MM.1S (cell line): Measurements from ENCODE around the gene DDX3X.
"Not testable (repeated sequence)": the region's sequence is repeated elsewhere in the genome, so short reads cannot be mapped to it uniquely, and the experiment has no call there.

ENCODE experiments used
- DNase-seq: peaks from one replicate; pipeline ENCODE4 v3.0.0-alpha.2; 2015
- H2AFZ ChIP-seq: fragments of 300-600 bp; sonication (generic); 2 replicates; pipeline ENCODE4 v1.6.0; 2016; ENCODE audit warnings: antibody characterized with exemption, low read length
- H3F3A ChIP-seq: fragments of 300-600 bp; sonication (generic); 2 replicates; pipeline ENCODE4 v1.6.1; 2016; ENCODE audit warnings: mild to moderate bottlenecking, antibody characterized with exemption, low read length, moderate library complexity, mixed read lengths; ENCODE audit not compliant: insufficient read depth
- H3K27ac ChIP-seq: fragments of 300-600 bp; sonication (generic); 2 replicates; pipeline ENCODE4 v1.5.1; 2016; ENCODE audit warnings: mild to moderate bottlenecking, low read length
- H3K27me3 ChIP-seq: fragments of 300-600 bp; sonication (generic); replicated peaks from 2 replicates; pipeline ENCODE4 v1.6.0; 2016; ENCODE audit warnings: low read length; ENCODE audit not compliant: insufficient read depth
- H3K36me3 ChIP-seq: fragments of 300-600 bp; sonication (generic); replicated peaks from 2 replicates; pipeline ENCODE4 v1.6.1; 2016; ENCODE audit warnings: mild to moderate bottlenecking, low read length, mixed read lengths; ENCODE audit not compliant: insufficient read depth
- H3K4me1 ChIP-seq: fragments of 300-600 bp; sonication (generic); 2 replicates; pipeline ENCODE4 v1.6.1; 2016; ENCODE audit warnings: low read length, mixed read lengths
- H3K4me2 ChIP-seq: fragments of 300-600 bp; sonication (generic); 2 replicates; pipeline ENCODE4 v1.6.0; 2016; ENCODE audit warnings: low read depth, low read length
- H3K4me3 ChIP-seq: fragments of 300-600 bp; sonication (generic); 2 replicates; pipeline ENCODE4 v1.5.1; 2016; ENCODE audit warnings: low read length, mixed read lengths
- H3K79me2 ChIP-seq: fragments of 300-600 bp; sonication (generic); 2 replicates; pipeline ENCODE4 v1.6.1; 2016; ENCODE audit warnings: mixed run types, low read length, mixed read lengths
- H3K9ac ChIP-seq: fragments of 300-600 bp; sonication (generic); 2 replicates; pipeline ENCODE4 v1.6.1; 2016; ENCODE audit warnings: low read length, mixed read lengths
- H3K9me2 ChIP-seq: fragments of 300-600 bp; sonication (generic); replicated peaks from 2 replicates; pipeline ENCODE4 v1.6.1; 2016; ENCODE audit warnings: mild to moderate bottlenecking, low read length, mixed read lengths; ENCODE audit not compliant: insufficient read depth
- H3K9me3 ChIP-seq: fragments of 300-600 bp; sonication (generic); replicated peaks from 2 replicates; pipeline ENCODE4 v1.6.1; 2016; ENCODE audit warnings: mild to moderate bottlenecking, low read length, mixed read lengths; ENCODE audit not compliant: insufficient read depth
- H4K20me1 ChIP-seq: fragments of 300-600 bp; sonication (generic); 2 replicates; pipeline ENCODE4 v1.6.1; 2016; ENCODE audit warnings: mild to moderate bottlenecking, low read length, moderate library complexity, mixed read lengths; ENCODE audit not compliant: insufficient read depth
- EZH2 ChIP-seq: fragments of 300-600 bp; sonication (generic); optimal IDR thresholded peaks from 2 replicates; pipeline ENCODE3; 2017; ENCODE audit warnings: low read depth, mild to moderate bottlenecking, antibody characterized with exemption, low read length, mixed read lengths
- EZH2phosphoT487 ChIP-seq: fragments of 300-600 bp; sonication (generic); IDR thresholded peaks from 2 replicates; pipeline ENCODE4 v1.6.1; 2018; ENCODE audit warnings: antibody characterized with exemption, low read length
- TF ChIP-seq, protein P1 (sequence below): fragments of 300-600 bp; sonication (generic); IDR thresholded peaks from 2 replicates; pipeline ENCODE4 v1.5.1; 2016; ENCODE audit warnings: antibody characterized with exemption, low read length, mixed read lengths

DDX3X gene

GRCh38 chrX:41407816-41408215 lies 73.9 kb downstream of the DDX3X start:
- no peak overlapping the region for H3K4me2 ChIP-seq
- H3K9me3 ChIP-seq: no peaks in the 10 kb centered on the region
- no peak overlapping the region for H3K4me3 ChIP-seq
- H3K9ac ChIP-seq: no peak overlapping the region
- no peaks in the 10 kb centered on the region for H3F3A ChIP-seq
- DNase-seq: no peak
- no peaks in the 10 kb centered on the region for H3K4me1 ChIP-seq
- no peaks in the 10 kb centered on the region for H3K27me3 ChIP-seq
- TF ChIP-seq EZH2phosphoT487 (no peak), EZH2 (no peak)
- TF ChIP-seq, protein P1, sequence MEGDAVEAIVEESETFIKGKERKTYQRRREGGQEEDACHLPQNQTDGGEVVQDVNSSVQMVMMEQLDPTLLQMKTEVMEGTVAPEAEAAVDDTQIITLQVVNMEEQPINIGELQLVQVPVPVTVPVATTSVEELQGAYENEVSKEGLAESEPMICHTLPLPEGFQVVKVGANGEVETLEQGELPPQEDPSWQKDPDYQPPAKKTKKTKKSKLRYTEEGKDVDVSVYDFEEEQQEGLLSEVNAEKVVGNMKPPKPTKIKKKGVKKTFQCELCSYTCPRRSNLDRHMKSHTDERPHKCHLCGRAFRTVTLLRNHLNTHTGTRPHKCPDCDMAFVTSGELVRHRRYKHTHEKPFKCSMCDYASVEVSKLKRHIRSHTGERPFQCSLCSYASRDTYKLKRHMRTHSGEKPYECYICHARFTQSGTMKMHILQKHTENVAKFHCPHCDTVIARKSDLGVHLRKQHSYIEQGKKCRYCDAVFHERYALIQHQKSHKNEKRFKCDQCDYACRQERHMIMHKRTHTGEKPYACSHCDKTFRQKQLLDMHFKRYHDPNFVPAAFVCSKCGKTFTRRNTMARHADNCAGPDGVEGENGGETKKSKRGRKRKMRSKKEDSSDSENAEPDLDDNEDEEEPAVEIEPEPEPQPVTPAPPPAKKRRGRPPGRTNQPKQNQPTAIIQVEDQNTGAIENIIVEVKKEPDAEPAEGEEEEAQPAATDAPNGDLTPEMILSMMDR: no peak
- no peak overlapping the region for H3K27ac ChIP-seq
- H4K20me1 ChIP-seq: no peaks in the 10 kb centered on the region
- no peak overlapping the region for H2AFZ ChIP-seq
- no peaks in the 10 kb centered on the region for H3K79me2 ChIP-seq
- no peaks in the 10 kb centered on the region for H3K9me2 ChIP-seq
- H3K36me3 ChIP-seq: no peaks in the 10 kb centered on the region

DNA sequence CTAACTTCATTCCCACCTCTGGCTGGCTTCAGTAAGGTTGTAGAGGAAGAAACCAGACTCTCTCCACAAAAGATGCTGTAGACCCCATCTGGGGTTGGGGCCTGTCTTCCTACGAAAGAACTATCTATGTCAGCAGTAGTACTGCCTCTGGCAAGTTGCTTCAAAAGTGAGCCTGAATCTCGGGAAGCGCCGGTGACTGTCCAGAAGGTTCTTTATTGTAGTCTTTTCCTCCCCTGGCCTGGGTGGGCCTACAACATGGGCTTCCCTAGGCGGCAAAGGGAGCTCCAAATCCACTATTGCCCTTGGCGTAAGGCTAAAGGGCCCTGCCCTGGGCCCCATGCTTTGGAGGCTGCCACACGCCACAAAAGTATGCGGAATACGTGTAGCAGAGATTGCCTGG lies 74.6 kb downstream of the DDX3X start:
- Histone ChIP-seq H3K4me2 (no peak overlapping the region), H3K27me3 (no peaks in the 10 kb centered on the region), H3K9ac (no peak overlapping the region), H3K27ac (no peak overlapping the region), H3K9me3 (no peaks in the 10 kb centered on the region), H3K79me2 (no peaks in the 10 kb centered on the region), H4K20me1 (no peaks in the 10 kb centered on the region), H2AFZ (no peak overlapping the region), H3F3A (no peaks in the 10 kb centered on the region), H3K4me1 (no peaks in the 10 kb centered on the region), H3K36me3 (no peaks in the 10 kb centered on the region), H3K9me2 (no peaks in the 10 kb centered on the region), H3K4me3 (no peak overlapping the region)
- TF ChIP-seq, protein P1: no peak
- TF ChIP-seq EZH2 (no peak), EZH2phosphoT487 (no peak)
- no peak for DNase-seq

GRCh38 chrX:41409006-41409405 lies 75.0 kb downstream of the DDX3X start:
- H2AFZ ChIP-seq: no peak overlapping the region
- no peaks in the 10 kb centered on the region for H3K4me1 ChIP-seq
- no peaks in the 10 kb centered on the region for H3F3A ChIP-seq
- no peaks in the 10 kb centered on the region for H4K20me1 ChIP-seq
- TF ChIP-seq EZH2phosphoT487: no peak
- TF ChIP-seq, protein P1: no peak
- TF ChIP-seq EZH2: no peak
- H3K9me3 ChIP-seq: no peaks in the 10 kb centered on the region
- no peaks in the 10 kb centered on the region for H3K79me2 ChIP-seq
- H3K9ac ChIP-seq: no peak overlapping the region
- H3K4me3 ChIP-seq: no peak overlapping the region
- H3K9me2 ChIP-seq: no peaks in the 10 kb centered on the region
- H3K4me2 ChIP-seq: no peak overlapping the region
- no peaks in the 10 kb centered on the region for H3K27me3 ChIP-seq
- no peaks in the 10 kb centered on the region for H3K36me3 ChIP-seq
- H3K27ac ChIP-seq: no peak overlapping the region
- DNase-seq: no peak

- not testable (repeated sequence) for DNase-seq, H2AFZ ChIP-seq, H3K4me3 ChIP-seq, H3K27me3 ChIP-seq, H3K9me3 ChIP-seq, H3K27ac ChIP-seq, H3K9ac ChIP-seq, H3K4me2 ChIP-seq, H4K20me1 ChIP-seq, H3K36me3 ChIP-seq, H3K9me2 ChIP-seq, H3K79me2 ChIP-seq, H3K4me1 ChIP-seq, H3F3A ChIP-seq
Observed at GRCh38 chrX:41411222-41411621, 77.3 kb downstream of the DDX3X start.
